ENCODE measurements around the gene PDPK1.
"Not testable (repeated sequence)": the region's sequence is repeated elsewhere in the genome, so short reads cannot be mapped to it uniquely, and the experiment has no call there.

The PDPK1 gene

DNA sequence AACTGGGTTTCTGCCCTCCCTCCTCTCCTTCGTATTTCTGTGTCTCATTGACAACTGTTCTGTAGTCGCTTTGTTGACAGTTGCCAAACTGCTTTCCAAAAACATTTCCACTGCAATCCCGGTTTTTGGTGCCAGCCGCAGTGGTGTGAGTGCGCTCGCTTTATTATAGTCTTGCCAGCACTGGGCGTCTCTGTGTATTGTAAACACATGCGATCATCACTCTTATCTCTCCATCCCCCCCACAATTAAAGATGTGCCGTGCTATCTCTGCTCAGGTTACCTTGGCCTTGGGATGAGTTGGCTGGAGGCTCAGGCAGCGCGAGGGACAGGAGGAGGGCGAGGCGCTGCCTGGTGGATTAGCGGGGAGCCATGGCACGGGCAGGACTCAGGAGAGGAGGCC, 19.3 kb downstream of the PDPK1 start:
- H3K4me2 ChIP-seq; H3K9ac ChIP-seq; H3K4me3 ChIP-seq (IDR thresholded peaks at IDR 0.05; ENCODE audit: insufficient read depth, low read depth, low read length); H3K27ac ChIP-seq; H3K4me1 ChIP-seq (ENCODE audit: low read depth, poor library complexity, severe bottlenecking); H3K27me3 ChIP-seq (ENCODE audit: insufficient read depth, low read depth); H3K36me3 ChIP-seq (ENCODE audit: insufficient read depth); H2AFZ ChIP-seq (ENCODE audit: low read depth); H4K20me1 ChIP-seq (ENCODE audit: insufficient read depth); H3K79me2 ChIP-seq (ENCODE audit: insufficient read depth, low read depth): not testable (repeated sequence)

DNA sequence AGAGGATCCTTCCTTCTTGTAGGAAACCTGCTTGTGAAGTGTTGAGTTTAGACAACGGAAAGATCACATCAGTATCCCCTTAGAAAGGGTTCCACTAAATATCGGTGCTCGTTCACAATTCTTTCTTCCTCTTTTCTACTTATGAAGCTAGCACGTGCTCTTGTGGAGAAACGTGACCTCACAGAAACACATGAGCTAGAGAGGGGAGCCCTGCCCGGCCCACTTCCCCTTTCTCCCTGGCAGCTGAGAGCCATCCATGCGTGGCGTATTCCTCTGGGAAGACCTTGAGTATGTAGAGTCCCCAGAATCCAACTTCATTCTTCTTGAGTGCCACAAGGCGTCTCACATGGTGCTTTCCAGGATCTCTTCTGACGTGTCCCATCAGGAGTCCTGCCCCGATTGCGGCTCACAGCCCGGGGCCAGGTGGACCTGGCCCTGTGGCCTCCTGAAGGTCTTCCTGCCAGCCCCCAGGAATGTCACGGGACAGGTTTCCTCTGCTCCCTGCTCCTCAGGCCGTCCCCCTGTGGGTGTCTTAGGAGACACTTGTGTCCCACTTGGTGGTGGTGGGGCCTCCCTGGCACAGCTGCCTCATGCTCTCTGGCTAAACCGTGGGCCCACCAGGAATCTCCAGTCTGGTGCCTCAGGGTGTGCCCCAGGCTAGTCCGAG, 22.4 kb downstream of the PDPK1 start:
- not testable (repeated sequence) for H3K27me3 ChIP-seq (ENCODE audit: insufficient read depth, low read depth); H3K79me2 ChIP-seq (ENCODE audit: insufficient read depth, low read depth); H3K4me2 ChIP-seq; H3K9ac ChIP-seq; H3K4me1 ChIP-seq (ENCODE audit: low read depth, poor library complexity, severe bottlenecking); H3K27ac ChIP-seq; H2AFZ ChIP-seq (ENCODE audit: low read depth); H3K4me3 ChIP-seq (IDR thresholded peaks at IDR 0.05; ENCODE audit: insufficient read depth, low read depth, low read length); H4K20me1 ChIP-seq (ENCODE audit: insufficient read depth); H3K36me3 ChIP-seq (ENCODE audit: insufficient read depth)

DNA sequence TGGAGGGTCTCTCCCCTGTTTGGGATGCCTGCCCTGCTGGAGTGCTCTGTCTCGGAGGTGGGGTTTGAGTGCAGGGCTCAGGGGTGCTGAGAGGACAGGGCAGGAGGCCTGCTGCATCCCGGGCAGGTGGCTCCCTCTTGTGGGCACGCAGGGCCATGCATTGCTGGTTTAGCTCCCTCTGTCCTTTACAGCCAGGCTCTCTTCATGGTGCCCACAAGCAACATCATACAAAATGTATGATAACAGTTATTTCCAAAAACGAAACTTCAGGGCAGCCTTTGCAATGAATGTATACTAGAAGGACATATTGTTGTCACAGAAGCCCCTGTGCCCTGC, 22.9 kb downstream of the PDPK1 start:
- H3K4me1 ChIP-seq (ENCODE audit: low read depth, poor library complexity, severe bottlenecking); H4K20me1 ChIP-seq (ENCODE audit: insufficient read depth): not testable (repeated sequence)

DNA sequence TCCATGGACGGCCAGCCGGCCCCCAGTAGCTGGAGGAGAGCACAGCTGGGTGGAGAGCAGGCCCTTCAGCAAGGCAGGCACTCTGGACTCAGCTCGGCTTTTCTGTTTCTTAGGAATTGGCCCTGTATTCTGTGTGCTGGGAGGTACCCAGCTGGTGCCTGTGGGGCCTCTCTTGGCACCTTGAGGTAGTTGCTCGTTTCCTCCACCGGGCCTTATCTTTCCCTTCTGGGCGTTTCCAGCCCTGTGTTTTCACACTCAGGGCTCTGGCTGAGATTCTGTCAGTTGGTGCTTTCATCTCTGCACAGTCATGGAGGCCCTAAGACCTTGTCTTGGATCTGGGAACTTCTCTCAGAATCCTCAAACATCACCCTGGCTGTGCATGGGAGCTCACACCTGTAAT, 29.7 kb downstream of the PDPK1 start:
- not testable (repeated sequence) for H3K4me2 ChIP-seq; H4K20me1 ChIP-seq (ENCODE audit: insufficient read depth); H2AFZ ChIP-seq (ENCODE audit: low read depth); H3K27ac ChIP-seq; H3K36me3 ChIP-seq (ENCODE audit: insufficient read depth); H3K9ac ChIP-seq; H3K79me2 ChIP-seq (ENCODE audit: insufficient read depth, low read depth); H3K27me3 ChIP-seq (ENCODE audit: insufficient read depth, low read depth); H3K4me1 ChIP-seq (ENCODE audit: low read depth, poor library complexity, severe bottlenecking); H3K4me3 ChIP-seq (IDR thresholded peaks at IDR 0.05; ENCODE audit: insufficient read depth, low read depth, low read length)

More for the DNA sequence above, 22.9 kb downstream of the PDPK1 start:
- H3K9ac ChIP-seq; H3K4me2 ChIP-seq; H3K27me3 ChIP-seq (ENCODE audit: insufficient read depth, low read depth); H2AFZ ChIP-seq (ENCODE audit: low read depth); H3K79me2 ChIP-seq (ENCODE audit: insufficient read depth, low read depth); H3K4me3 ChIP-seq (IDR thresholded peaks at IDR 0.05; ENCODE audit: insufficient read depth, low read depth, low read length); H3K27ac ChIP-seq; H3K36me3 ChIP-seq (ENCODE audit: insufficient read depth): not testable (repeated sequence)

DNA sequence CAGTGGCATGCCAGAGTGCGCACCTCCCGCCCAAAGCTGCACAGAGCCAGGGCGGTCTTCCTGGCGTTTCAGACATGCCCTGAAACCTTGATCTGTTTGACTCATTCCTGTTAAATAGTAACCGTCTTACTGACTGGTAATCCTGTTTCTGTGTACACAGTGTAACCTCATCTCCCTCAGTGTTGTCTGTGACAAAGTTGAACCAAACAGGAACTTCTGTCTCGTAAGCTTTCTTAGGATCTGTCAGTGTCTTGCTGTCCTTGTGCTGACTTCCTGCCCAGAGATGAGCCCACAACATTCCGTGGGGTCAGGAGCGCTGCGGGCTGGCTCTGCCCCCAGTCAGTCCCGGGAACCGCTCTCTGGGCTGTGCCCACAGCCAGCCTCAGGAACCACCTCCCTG, 30.8 kb downstream of the PDPK1 start:
- H3K27me3 ChIP-seq (ENCODE audit: insufficient read depth, low read depth); H3K79me2 ChIP-seq (ENCODE audit: insufficient read depth, low read depth): not testable (repeated sequence)

DNA sequence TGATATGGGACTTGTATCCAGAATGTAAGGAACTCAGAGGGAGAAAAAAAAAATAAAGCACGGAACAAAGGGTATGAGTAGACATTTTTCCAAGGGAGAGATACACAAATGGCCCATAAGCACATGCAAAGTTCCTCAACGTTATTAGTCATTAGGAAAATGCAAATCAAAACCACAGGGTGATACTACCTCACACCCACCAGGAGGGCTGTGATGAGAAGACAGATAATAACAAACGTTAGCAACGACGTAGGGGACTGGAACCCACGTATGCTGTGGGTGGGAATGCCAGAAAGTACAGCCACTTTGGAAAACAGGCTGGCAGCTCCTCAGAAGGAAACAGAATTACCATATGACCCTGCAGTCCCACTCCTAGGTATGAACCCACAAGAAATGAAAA, 34.9 kb downstream of the PDPK1 start:
- not testable (repeated sequence) for H3K27ac ChIP-seq

More for the DNA sequence above, 30.8 kb downstream of the PDPK1 start:
- H3K27ac ChIP-seq; H4K20me1 ChIP-seq (ENCODE audit: insufficient read depth); H3K4me2 ChIP-seq; H3K4me1 ChIP-seq (ENCODE audit: low read depth, poor library complexity, severe bottlenecking); H3K4me3 ChIP-seq (IDR thresholded peaks at IDR 0.05; ENCODE audit: insufficient read depth, low read depth, low read length); H2AFZ ChIP-seq (ENCODE audit: low read depth); H3K9ac ChIP-seq; H3K36me3 ChIP-seq (ENCODE audit: insufficient read depth): not testable (repeated sequence)

DNA sequence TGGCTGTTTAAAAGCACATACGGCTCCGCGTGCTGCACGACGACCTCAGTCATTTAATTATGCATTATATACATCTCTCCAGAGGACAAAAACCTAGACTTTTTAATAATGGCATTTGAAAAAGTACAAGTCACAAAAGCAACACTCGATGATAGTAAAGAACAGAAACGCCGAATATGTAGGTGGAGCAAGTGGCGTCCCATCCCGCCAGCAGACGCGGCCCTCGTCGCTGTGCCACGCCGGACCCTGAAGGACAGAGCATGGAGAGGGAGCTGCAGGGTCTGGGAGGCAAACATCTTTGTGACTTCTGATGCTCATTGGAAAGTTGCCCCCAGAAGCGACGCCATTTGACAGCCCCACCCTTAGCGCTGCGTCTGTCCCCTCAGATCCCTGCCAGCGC, 38.0 kb downstream of the PDPK1 start:
- H3K4me3 ChIP-seq (IDR thresholded peaks at IDR 0.05; ENCODE audit: insufficient read depth, low read depth, low read length); H3K9ac ChIP-seq; H3K4me2 ChIP-seq; H4K20me1 ChIP-seq (ENCODE audit: insufficient read depth); H3K4me1 ChIP-seq (ENCODE audit: low read depth, poor library complexity, severe bottlenecking); H3K79me2 ChIP-seq (ENCODE audit: insufficient read depth, low read depth); H2AFZ ChIP-seq (ENCODE audit: low read depth); H3K27me3 ChIP-seq (ENCODE audit: insufficient read depth, low read depth); H3K36me3 ChIP-seq (ENCODE audit: insufficient read depth); H3K27ac ChIP-seq: not testable (repeated sequence)

More for the DNA sequence above, 34.9 kb downstream of the PDPK1 start:
- H3K9ac ChIP-seq; H3K79me2 ChIP-seq (ENCODE audit: insufficient read depth, low read depth); H3K4me3 ChIP-seq (IDR thresholded peaks at IDR 0.05; ENCODE audit: insufficient read depth, low read depth, low read length); H4K20me1 ChIP-seq (ENCODE audit: insufficient read depth); H3K4me1 ChIP-seq (ENCODE audit: low read depth, poor library complexity, severe bottlenecking); H3K36me3 ChIP-seq (ENCODE audit: insufficient read depth); H2AFZ ChIP-seq (ENCODE audit: low read depth); H3K4me2 ChIP-seq; H3K27me3 ChIP-seq (ENCODE audit: insufficient read depth, low read depth): not testable (repeated sequence)

DNA sequence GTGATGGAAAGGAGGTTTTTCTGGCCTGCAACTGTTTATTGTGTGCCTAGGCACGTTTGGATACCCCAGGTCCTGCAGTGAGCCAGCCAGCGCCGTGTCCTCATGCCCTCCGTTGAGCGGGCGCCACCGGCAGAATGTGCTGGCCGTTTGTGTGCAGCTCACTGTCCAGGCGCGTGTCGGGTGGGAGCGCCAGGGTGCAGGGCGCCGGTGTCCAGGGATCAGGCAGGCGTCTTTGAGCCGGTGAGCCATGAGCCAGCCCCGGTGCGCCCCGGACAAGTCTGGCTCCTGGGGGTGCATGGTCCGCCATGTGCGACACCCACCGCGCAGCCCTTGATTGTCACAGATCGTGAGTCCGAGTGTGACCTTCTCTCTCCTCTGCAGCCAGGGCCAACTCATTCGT, 39.2 kb downstream of the PDPK1 start:
- H3K36me3 ChIP-seq (ENCODE audit: insufficient read depth); H2AFZ ChIP-seq (ENCODE audit: low read depth); H4K20me1 ChIP-seq (ENCODE audit: insufficient read depth); H3K27ac ChIP-seq; H3K4me1 ChIP-seq (ENCODE audit: low read depth, poor library complexity, severe bottlenecking); H3K79me2 ChIP-seq (ENCODE audit: insufficient read depth, low read depth); H3K27me3 ChIP-seq (ENCODE audit: insufficient read depth, low read depth); H3K4me2 ChIP-seq; H3K9ac ChIP-seq; H3K4me3 ChIP-seq (IDR thresholded peaks at IDR 0.05; ENCODE audit: insufficient read depth, low read depth, low read length): not testable (repeated sequence)

DNA sequence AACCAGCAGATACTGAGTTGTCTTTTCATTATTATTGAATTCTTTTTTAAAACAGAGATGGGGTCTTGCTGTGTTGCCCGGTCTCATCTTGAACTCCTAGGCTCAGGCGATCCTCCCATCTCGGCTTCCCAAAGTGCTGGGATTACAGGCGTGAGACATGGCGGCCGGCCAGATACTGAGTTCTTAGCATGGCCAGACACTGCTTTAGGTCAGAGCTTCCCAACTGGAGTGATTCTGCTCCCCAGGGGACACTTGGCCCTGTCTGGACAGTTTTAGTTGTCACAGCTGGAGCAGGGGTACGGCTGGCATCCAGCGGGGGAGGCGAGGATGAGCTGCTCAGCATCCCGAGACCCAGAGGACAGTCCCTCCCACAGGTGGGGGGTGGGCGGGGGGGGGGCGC, 41.1 kb downstream of the PDPK1 start:
- H3K79me2 ChIP-seq (ENCODE audit: insufficient read depth, low read depth); H3K4me1 ChIP-seq (ENCODE audit: low read depth, poor library complexity, severe bottlenecking); H4K20me1 ChIP-seq (ENCODE audit: insufficient read depth); H3K4me2 ChIP-seq; H3K4me3 ChIP-seq (IDR thresholded peaks at IDR 0.05; ENCODE audit: insufficient read depth, low read depth, low read length); H3K9ac ChIP-seq; H3K27ac ChIP-seq; H2AFZ ChIP-seq (ENCODE audit: low read depth); H3K27me3 ChIP-seq (ENCODE audit: insufficient read depth, low read depth); H3K36me3 ChIP-seq (ENCODE audit: insufficient read depth): not testable (repeated sequence)

DNA sequence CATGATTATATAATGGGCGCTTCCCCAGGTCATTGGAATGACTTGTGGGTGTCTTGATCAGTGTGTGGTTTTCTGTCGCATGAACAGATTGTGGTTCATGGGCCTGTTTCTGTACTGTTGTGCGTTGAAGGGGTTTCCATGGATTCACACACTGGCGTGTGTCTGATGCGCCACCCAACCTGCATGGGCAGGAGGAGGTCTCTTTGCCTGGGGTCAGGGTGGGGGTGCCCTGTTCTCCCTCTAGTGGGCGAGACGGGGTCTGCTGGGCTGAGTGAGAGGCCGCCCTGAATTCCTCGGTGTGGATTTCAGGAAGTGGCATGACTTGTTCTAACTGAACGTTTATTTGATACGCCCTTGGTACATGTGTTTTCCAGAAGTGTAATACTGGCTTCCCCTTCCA, 42.3 kb downstream of the PDPK1 start:
- not testable (repeated sequence) for H4K20me1 ChIP-seq (ENCODE audit: insufficient read depth); H3K27ac ChIP-seq; H3K27me3 ChIP-seq (ENCODE audit: insufficient read depth, low read depth); H3K36me3 ChIP-seq (ENCODE audit: insufficient read depth); H3K4me3 ChIP-seq (IDR thresholded peaks at IDR 0.05; ENCODE audit: insufficient read depth, low read depth, low read length); H3K9ac ChIP-seq; H3K79me2 ChIP-seq (ENCODE audit: insufficient read depth, low read depth); H3K4me2 ChIP-seq; H3K4me1 ChIP-seq (ENCODE audit: low read depth, poor library complexity, severe bottlenecking); H2AFZ ChIP-seq (ENCODE audit: low read depth)

DNA sequence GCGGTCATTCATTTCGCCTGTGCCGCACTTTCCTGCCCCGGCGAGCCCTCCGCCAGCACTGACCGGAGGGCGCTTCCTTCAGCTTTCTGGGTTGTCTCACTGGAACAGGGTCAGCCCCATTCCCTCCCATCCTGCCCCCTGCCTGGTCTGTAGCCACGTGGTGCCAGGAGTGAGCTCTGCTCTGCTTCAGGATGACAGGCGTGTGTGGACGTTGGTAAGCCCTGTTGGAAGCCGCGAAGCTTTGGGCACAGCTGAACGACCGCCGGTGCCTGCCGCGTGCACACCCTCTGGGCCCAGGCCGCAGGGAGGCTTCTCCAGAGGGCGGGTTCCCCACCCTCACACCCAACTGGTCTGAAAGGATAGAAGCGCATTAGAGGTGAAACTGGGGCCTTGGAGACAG, 43.0 kb downstream of the PDPK1 start:
- not testable (repeated sequence) for H3K79me2 ChIP-seq (ENCODE audit: insufficient read depth, low read depth); H4K20me1 ChIP-seq (ENCODE audit: insufficient read depth); H2AFZ ChIP-seq (ENCODE audit: low read depth); H3K4me2 ChIP-seq; H3K36me3 ChIP-seq (ENCODE audit: insufficient read depth); H3K9ac ChIP-seq; H3K4me3 ChIP-seq (IDR thresholded peaks at IDR 0.05; ENCODE audit: insufficient read depth, low read depth, low read length); H3K4me1 ChIP-seq (ENCODE audit: low read depth, poor library complexity, severe bottlenecking); H3K27ac ChIP-seq; H3K27me3 ChIP-seq (ENCODE audit: insufficient read depth, low read depth)
